Measurements from ENCODE around the gene MCRS1.
A peak's percentile ranks its signal among the peaks of the same experiment; 100 is the strongest.
"Not testable (repeated sequence)": the region's sequence is repeated elsewhere in the genome, so short reads cannot be mapped to it uniquely, and the experiment has no call there.

The MCRS1 gene

GRCh38 chr12:49567611-49568441, at the start of gene MCRS1:
Gene MCRS1 (minus strand): TSS chr12:49568142. CDS start chr12:49566731, 1,411 bp downstream.
- peak; percentile 89 for DNase-seq (ENCODE audit: low read depth)

- no peak for DNase-seq (ENCODE audit: low read depth)
Measured at GRCh38 chr12:49616533-49617219, 48.7 kb upstream of the MCRS1 start.

DNA sequence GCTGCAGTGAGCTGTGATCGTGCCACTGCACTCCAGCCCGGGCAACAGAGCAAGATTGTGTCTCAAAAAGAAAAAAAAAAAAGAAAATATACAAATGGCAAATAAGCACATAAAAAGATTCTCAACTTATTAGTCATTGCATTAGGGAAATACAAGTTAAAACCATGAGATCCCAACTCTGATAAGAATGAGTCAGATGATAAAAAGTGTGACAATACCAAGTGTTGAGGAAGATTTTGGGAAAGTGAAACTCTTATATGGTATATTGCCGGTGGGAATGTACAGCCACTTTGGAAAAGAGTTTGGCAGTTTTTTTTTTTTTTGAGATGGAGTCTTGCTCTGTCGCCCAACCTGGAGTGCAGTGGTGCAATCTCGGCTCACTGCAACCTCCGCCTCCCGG, 47.8 kb upstream of the MCRS1 start:
- DNase-seq (ENCODE audit: low read depth): no peak

- no peak for DNase-seq (ENCODE audit: low read depth)
Measured at GRCh38 chr12:49612210-49612609, 44.3 kb upstream of the MCRS1 start.

GRCh38 chr12:49610785-49611184, 42.8 kb upstream of the MCRS1 start:
- not testable (repeated sequence) for DNase-seq (ENCODE audit: low read depth)

- no peak for DNase-seq (ENCODE audit: low read depth)
Measured at GRCh38 chr12:49609875-49610154, 41.9 kb upstream of the MCRS1 start.

DNA sequence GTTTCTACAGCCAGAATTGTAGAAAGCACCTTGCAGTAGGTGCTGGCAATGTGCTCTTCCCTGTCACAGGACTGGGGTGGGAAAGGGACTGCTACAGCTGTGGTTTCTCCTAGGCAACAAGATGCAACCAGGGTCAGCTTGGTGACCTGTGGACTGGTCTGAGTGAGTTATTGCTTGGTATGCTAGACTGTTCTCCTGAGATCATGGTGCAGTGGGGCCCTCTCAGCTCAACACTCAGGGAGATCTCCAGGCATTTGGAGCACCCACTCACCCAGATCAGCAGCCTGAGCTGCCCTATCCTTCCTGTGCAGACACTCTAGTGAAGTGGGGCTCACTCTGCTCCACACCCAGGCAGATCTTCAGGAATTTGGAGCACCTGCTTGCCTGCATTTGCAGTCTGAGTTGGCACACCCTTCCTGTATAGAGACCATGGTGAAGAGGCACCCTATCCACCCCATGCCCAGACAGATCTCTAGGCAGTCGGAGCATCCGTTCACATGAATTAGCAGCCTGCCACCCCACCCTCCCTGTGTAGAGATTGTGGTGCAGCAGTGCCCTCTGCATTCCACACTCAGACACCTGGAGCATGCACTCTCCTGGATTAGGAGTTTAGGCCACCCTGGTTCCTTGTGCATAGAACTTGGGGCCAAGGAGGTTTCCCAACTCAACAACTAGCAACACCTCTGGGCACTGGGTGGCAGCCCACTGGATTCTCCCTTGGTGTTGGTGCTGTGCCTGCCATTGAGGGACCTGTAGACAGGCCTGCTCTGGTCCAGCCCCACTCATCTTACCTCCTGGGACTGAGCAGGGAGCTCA, 41.3 kb upstream of the MCRS1 start:
- DNase-seq (ENCODE audit: low read depth): no peak

DNA sequence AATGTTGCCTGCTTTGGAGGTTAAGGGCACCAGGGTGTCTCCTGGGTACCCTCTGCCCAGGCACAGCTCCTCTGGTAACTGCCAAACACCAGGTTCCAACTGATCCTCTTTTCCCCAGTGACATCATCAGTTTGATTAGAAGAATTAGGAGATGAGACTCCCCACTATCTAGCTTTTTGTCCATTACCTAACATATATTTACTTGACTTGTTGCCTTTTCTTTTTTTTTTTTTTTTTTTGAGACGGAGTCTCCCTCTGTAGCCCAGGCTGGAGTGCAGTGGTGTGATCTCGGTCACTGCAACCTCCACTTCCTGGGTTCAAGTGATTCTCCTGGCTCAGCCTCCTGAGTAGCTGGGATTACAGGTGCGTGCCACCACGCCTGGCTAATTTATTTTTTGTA, 37.6 kb upstream of the MCRS1 start, which contains the start of gene FAM186B:
Gene FAM186B (minus strand): TSS at position 101 of the 400 bp plus-strand sequence. CDS start 162 bp downstream, outside the sequence.
- not testable (repeated sequence) for DNase-seq (ENCODE audit: low read depth)

DNA sequence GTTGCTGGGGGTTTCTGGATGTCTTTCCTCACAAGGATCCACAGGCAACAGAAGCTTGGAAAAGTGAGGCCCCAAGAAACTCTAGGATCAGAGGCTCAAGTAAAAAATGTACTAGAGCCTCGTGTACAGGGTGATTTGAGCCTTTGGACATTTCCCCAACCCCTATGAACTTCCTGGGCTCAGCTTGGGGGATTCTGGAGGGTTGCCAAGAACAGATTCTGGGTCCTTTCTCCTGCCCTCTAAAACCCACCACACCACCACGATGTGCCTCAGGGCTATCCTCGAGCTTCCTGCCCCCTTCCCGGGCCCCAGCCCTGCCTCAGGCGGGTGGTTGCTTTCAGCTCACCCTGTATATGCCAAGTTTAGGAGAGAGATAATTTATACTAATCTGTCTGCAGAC, 36.9 kb upstream of the MCRS1 start:
- DNase-seq (ENCODE audit: low read depth): no peak

GRCh38 chr12:49603721-49604120, 35.8 kb upstream of the MCRS1 start:
- DNase-seq (ENCODE audit: low read depth): no peak

GRCh38 chr12:49599961-49600360, 32.0 kb upstream of the MCRS1 start:
- DNase-seq (ENCODE audit: low read depth): no peak

- no peak for DNase-seq (ENCODE audit: low read depth)
Measured at GRCh38 chr12:49598527-49598926, 30.6 kb upstream of the MCRS1 start.

GRCh38 chr12:49588721-49589516, 21.0 kb upstream of the MCRS1 start:
- DNase-seq (ENCODE audit: low read depth): no peak

DNA sequence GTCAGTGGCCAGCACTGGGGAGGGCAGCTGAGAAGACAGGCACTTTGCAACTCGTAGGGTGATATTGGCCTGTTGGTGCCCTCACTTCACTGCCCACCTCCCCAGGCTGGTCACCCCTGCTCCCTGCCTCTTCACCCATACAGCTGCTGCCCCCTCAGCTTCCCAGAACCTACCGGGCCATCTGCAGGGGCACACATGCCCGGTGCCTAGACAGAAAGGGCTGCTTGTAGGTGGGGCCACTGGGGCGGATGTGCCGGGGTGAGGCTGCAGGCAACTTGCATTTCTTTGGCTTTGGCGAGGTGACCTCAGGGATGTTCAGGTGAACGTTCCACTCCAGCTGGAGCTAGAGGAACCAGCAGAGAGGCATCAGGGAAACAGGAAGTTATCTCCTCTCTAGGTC, 20.3 kb upstream of the MCRS1 start:
- no peak for DNase-seq (ENCODE audit: low read depth)

DNA sequence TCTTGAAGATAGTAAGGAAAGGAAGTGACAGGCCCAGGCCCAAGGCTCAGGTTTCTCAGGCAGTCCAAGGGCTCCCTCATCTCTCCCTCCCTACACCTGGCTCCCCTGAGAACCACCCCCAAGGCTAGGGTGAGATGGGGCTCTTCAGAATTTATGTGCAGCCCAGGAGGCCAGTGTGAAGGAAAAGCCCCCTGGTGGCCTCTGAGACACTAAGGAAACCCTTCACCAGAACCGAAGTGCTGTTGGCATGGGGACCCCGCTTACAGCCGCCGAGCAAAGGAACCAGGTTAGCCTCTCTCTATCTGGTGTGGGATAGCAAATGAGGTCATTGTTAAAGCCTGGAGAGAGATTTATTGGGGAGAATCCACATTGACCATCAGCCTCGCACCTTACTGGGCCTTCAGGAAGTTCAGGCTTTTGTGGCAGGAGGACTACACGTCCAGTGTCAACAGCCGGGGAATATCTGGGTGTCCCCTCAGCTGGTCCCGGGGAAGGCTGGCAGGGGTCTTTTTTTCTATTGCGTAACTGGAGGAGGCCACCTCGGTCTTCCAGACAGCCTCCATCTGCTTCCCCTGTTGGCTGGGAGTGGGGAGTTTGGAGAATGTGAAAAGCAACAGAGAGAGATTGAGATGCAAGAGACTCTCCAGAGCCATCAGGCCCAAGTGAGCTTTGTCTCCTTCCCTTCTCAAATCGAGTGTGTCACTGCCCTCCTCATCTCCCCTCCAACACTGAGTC, 19.4 kb upstream of the MCRS1 start:
- DNase-seq (ENCODE audit: low read depth): no peak

DNA sequence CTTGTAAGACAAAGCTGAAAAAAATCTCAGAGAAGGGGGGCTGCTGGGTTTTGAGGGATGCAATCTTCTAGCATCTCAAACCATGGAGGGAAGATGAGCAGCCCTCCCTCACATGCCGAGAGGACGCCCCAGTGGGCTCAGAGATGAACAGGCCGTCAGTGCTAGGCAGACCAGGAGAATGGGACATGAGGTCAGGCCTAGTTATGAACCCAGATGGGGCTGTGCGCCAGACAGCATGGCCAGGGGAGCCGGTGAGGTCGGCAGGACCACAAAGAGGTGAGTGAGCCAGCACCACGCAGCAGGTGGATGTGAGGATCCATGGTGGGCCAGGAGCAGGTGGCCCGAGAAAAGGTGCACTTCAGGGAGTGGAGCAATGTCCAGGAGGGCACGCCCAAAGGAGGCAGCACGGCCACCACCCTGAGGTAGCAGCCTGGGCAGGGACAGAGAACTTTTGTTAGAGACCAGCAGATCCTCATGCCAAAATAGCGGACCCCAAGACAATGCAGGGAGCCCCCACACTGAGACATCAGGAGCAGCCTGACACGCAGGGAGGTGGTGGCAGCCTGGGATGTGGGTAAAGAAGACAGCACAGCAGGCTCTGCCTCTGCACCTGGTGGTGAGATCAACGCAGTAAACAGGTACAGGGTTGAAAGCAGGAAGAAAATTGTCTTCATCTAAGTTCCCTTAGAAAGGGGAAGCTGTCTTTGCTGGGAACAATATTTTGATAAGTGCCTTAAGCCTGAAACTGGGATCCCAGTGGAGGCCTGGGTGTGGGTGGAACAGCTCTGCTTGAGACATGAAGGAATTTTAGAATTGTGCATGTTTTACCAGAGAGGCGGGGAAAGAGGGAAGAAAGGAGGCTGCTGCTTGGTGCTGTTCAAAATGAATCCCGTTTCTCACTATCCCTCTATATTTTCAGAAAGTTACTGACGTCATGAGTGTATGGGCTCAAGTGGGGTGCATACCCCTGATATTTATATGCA, 17.8 kb upstream of the MCRS1 start:
- DNase-seq (ENCODE audit: low read depth): no peak

- DNase-seq (ENCODE audit: low read depth): no peak
Measured at GRCh38 chr12:49584591-49584990, 16.6 kb upstream of the MCRS1 start.

DNA sequence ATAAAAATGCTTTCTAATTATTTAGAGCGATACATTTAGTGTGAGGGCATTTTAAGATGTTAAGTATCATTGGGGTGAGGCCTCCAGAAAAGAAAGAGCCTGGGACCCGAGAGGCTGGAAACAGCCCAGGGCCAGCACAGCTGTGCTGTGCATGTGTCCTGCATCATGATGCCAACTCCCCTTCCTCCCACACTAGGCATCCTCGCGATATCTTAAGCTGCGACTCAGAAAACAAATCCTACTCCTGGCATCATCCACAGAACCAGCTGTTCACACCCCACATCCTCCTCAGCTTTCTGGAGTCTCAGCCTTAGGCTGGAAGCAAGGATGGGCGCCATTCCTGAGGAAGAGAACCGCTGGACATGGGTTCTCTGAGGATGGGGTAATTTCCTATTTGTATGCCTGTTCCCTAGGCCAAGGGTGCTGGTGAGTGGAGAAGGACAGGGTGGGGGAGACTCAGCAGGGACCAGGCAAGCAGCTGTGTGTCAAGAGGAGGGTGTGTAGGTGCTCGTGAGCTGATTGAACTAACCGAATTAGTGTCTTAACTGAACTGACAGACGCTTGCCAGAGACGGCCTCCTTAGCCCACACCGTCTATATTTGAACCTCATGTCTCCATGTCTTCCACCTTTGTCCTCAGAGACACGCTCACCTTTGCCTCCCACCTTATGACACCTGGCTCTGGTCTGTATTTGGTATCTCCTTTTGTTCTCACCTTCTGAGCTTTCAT, 15.6 kb upstream of the MCRS1 start:
- peak; percentile 17 for DNase-seq (ENCODE audit: low read depth)

GRCh38 chr12:49582850-49583249, 14.9 kb upstream of the MCRS1 start:
- DNase-seq (ENCODE audit: low read depth): no peak
